GM18867 (cell line): ENCODE results near the gene CCDC149.

Experiments
- ATAC-seq: cut with Tn5 transposase; IDR thresholded peaks from one replicate; pipeline ENCODE4 v1.9.1; 2021; ENCODE audit warnings: mild to moderate bottlenecking, moderate library complexity; ENCODE audit not compliant: unreplicated experiment

CCDC149 gene

DNA sequence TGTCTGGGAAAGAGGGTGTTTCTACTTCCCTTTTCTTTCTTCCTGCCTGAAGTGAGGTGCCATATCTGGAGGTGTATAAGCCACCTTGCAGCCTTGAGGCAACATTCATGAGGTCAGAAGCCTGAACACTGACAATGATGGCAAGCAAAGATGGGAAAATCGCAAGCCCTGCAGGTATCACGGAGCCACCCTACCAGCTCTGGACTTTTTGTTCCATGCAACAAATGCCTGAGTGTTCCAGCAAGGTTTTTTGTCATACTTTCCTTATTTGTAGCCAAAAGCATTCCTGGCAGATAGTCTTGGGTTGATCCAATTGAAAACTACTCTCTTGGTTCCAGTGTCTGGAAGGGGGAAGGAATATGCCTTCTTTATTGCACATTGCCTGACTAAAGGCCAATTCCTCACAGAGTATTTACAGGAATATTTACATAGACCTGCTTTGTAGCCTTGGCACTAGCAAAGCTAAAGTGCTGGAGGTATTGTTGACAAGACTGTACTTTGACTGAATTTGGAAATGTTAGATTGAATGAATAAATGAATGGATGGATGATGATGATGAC, 131.8 kb downstream of the CCDC149 start:
- ATAC-seq, result no peak

DNA sequence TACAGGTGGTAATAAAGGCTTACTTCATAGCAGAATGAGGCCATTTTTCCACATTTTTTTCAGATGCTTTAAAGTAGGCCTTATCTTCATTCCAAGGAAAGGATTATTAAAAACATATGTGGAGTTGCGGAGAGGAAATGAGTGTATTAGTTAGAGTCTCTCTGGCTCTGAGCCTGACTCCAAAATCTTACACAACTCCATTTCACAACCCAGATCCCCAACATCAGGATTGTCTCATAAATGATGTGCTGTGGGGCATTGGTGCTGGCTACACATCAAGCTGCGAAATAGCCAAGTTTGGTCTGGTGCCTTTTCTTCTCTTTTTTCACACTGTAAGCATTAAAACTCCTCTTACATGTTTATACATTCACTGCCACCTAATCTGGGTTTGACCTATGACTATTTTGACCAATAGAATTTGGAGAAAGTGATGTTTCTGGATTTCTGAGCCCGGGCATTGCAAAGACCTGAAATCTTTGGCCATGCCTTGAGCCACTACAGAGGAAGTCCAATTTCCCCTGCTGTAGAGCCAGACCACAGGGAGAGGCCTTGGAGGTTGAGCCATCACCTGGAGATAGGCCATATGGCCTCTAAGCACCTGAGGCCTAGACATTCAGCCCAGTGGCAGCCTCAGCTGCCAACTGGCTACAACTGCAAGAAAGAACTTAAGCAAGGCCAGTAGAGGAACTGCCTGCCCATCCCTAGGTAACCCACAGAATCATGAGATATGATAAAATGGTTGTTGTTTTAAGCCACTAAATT, 134.2 kb downstream of the CCDC149 start:
- no peak for ATAC-seq

DNA sequence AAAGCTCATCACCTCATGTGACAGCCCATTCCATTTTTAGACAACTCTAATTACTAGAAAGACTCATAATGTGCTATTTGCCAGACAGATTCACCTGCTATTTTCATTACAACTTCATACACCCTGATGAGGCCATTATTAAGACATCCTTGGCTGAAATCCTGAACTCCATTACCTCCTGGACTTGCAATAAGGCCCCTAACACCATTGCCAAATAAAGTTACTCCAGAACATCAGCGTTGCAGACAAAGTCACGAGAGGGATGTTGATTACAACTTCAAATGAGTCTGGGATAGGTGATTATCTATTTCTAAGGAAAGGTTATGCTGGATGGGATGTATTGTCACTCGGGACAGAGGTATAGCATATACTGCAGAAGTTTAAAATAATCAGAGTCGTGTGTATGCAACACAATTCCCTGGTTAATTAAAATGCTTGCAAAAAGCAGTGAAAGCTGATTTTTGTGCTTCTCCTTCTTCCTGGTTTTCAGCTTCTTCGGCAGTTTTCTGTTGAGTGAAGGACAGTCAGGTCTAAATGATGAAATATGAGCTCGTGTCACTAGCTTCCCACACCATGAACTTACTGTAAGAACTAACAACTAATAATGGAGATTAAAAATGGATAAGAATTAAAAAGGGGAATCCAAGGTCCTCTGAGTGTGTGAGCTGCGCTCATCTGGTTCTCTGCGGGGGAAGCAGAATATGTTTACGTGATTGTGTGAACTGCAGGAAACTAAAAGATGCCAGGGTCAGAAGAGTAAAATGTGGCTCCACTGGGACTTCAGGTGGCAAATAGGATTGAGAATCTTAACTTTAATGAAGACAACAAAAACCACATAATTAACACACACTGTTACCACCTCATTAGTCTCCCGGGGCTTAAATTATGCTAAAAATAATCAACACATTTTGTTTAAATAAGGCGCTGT, 135.0 kb downstream of the CCDC149 start:
- no peak for ATAC-seq

DNA sequence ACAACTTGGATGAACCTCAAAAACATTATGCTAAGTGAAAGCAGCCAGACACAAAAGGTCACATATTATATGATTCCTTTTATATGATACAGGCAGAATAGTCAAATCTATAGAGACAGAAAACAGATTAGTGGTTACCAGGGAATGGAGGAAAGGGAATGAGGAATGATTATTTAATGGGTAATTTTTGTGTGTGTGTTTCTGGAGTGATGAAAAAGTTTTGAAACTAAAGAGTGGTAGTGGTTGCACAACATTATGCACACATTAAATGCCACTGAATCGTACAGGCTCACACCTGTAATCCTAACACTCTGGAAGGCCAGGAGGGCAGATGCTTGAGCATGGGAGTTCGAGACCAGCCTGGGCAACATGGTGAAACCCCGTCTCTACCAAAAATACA, 137.1 kb downstream of the CCDC149 start:
- no peak for ATAC-seq

- ATAC-seq, result no peak
These were observed 137.7 kb downstream of the CCDC149 start for GRCh38 chr4:24775032-24775605.

DNA sequence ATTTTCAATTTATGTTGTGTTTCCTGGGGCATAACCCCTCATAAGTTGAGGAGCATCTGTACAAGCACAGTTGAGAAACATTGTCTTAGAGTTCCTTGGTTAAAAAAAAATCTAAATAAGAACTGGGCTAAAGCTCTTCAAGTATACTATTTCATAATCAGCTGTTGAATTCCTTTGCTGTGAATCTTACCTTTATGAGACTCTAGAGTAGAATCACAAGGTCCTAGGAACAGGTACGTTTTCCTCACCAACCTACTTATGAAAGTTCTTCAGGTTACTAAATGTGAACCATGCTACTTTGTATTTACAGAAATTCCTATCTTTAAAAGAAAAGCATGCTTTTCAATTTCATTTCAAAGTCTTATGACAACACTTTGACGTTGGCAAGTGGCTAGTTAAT, 138.4 kb downstream of the CCDC149 start:
- ATAC-seq, result no peak

- no peak for ATAC-seq
These were observed 139.9 kb downstream of the CCDC149 start for GRCh38 chr4:24772952-24773351.

DNA sequence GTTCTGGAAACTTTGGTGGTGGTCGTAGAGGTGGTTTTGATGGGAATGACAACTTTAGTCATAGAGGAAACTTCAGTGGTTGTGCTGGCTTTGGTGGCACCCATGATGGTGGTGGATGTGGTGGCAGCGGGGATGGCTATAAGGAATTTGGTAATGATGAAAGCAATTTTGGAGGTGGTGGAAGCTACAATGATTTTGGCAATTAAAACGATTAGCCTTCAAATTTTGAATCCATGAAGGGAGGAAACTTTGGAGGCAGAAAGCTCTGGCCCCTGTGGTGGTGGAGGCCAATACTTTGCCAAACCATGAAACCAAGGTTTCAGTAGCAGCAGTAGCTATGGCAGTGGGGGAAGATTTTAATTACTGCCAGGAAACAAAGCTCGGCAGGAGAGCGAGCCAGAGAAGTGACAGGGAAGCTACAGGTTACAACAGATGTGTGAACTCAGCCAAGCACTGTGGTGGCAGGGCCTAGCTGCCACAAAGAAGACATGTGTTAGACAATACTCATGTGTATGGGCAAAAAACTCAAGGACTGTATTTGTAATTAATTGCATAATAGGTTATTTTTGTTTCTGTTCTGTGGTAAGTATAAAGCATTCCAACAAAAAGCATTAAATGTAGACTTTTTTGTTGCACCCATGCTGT, 140.7 kb downstream of the CCDC149 start:
- no peak for ATAC-seq

- no peak for ATAC-seq
These were observed 141.6 kb downstream of the CCDC149 start for GRCh38 chr4:24771241-24771640.

GRCh38 chr4:24770667-24771066, 142.2 kb downstream of the CCDC149 start:
- no peak for ATAC-seq

GRCh38 chr4:24770032-24770584, 142.7 kb downstream of the CCDC149 start:
- peak; percentile 59 for ATAC-seq

DNA sequence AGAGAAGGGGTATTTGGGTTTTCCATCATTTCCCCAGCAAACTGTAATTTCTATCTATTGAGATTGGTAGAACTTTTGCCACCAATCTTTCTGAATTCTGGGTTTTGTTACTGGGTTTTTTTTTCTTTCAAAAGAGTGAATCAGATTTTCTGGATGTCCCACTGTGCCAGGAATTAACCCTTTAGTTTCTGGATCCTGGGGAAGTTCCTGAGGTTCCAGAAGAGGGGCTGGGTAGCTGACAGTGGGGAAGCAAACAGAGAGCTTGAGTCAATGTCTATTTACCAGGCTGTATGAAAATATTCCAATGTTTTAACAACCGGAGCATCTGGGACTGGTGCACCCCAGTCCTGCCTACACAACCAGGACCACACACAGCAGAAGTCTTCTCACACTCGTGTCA, 143.3 kb downstream of the CCDC149 start:
- no peak for ATAC-seq

- peak; percentile 93 for ATAC-seq
These were observed 144.2 kb downstream of the CCDC149 start for GRCh38 chr4:24768604-24769003.

- ATAC-seq, result peak; percentile 11
These were observed 144.8 kb downstream of the CCDC149 start for GRCh38 chr4:24768006-24768405.

DNA sequence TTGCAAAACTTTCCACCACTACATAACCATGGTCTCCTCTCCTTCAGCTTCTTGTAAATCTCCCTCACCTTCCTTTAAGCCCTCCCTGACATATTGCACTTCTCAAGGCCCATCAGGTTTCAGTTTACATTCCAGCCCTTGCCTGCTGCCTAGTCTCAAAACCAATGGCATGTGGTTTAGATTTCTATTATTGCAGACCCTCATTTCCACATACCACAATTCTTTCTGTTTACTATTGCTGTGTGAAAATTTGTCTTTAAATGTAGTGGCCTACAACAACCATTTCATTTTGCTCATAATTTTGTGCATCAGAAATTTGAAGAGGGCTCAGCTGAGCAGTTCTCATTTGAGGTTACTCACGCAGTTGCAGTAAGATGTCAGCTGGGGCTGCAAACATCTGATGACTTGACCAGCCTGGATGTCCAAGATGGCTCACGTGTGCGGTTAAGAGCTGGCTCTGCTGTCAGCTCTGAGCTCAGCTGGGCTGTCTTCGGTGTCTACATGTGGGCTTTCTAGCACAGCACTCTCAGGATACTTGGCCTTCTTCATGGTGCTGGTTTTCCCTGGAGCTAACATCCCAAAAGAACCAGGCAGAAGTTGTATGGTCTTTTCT, 147.4 kb downstream of the CCDC149 start:
- no peak for ATAC-seq

DNA sequence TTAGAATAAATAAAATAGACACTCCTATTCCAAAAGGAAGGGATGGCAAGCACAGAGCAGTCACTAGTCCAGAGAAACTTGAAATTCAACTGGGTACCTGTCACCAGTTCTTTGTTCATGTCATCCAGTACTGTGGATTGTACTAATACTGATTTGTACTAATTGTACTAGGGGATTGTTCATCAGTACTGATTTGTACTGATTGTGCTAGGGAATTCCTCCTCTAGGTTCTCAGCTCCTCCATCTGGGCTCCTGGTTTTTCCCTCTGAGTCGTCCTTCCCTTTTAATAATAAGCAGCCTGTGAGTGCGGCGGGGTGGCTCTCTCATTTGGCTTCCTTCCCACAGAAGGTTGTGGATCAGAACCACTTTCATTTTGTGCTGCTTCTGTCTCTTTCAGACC, 148.5 kb downstream of the CCDC149 start:
- no peak for ATAC-seq

DNA sequence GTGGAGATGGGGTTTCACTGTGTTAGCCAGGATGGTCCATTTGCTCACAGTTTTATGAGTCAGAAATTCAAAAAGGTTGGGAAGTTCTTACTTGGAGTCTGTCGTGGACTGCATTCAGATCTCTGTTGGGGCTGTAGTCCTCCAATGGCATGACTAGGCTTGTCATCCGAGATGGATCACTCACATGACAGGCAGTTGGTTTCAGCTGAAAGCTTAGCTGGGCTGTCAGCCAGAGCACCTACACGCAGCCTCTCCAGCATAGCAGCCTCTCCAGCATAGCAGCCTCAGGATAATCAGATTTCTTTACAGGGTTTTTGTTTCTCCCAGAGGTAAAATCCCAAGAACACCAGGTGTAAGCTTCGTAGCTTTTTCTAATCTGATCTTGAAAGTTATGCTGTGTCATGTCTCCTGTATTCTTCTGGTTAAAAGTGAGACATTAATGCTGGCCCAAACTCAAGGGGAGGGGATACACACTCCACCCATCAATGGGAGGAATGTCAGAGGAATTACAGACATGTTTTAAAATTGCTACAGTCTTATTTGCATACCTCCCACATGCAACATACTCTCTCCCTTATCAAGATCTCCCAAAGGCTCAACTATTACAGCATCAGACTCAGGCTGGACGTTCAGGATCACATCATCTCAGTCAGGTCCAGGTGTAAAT, 149.1 kb downstream of the CCDC149 start:
- no peak for ATAC-seq
